Left lung (tissue), 10 donors: Measurements from ENCODE around the gene WNT2B. TPM values are rescaled to one million over a fixed set of nuclear protein-coding genes. Genes with fewer than 3 reads are reported as not detected.
A peak's percentile ranks its signal among the peaks of the same experiment; 100 is the strongest.

Source experiments
- ATAC-seq: fragments of 200-7000 bp; cut with Tn5 transposase; one replicate; pipeline ENCODE4 v1.9.1; 2020; ENCODE audit warnings: moderate library complexity
- DNase-seq, 4 donors: peaks; one replicate each; pipeline ENCODE4 v3.0.0-alpha.2; 2013 to 2020
- H3K27ac ChIP-seq, 2 donors: fragments of 200-600 bp; sonication (generic) in 1 of 2; one replicate each; pipeline versions ENCODE4 v1.5.0 to v1.8.0; 2020 to 2021
- H3K27me3 ChIP-seq, 2 donors: fragments of 200-600 bp; sonication (generic) in 1 of 2; one replicate each; pipeline versions ENCODE4 v1.5.0 to v1.8.0; 2020 to 2021
- H3K36me3 ChIP-seq, 2 donors: fragments of 200-600 bp; sonication (generic) in 1 of 2; one replicate each; pipeline versions ENCODE4 v1.5.0 to v1.8.0; 2020 to 2021
- H3K4me1 ChIP-seq, 2 donors: fragments of 200-600 bp; one replicate each; pipeline ENCODE4 v1.8.0; 2021
- H3K4me3 ChIP-seq, 2 donors: fragments of 200-600 bp; sonication (generic) in 1 of 2; one replicate each; pipeline versions ENCODE4 v1.5.0 to v1.8.0; 2020 to 2021; ENCODE audit warnings: mild to moderate bottlenecking in 1 of 2
- H3K9me3 ChIP-seq, 2 donors: fragments of 200-600 bp; sonication (generic) in 1 of 2; one replicate each; pipeline versions ENCODE4 v1.5.0 to v1.8.0; 2020 to 2021
- intact Hi-C, 2 donors: fragments of 100-400 bp; cut with DNase I; formaldehyde crosslinking; loops; one replicate each; pipeline versions ENCODE4 v1.11.2 to v1.14.2; 2022
- polyA plus RNA-seq, 6 donors: library from polyadenylated mRNA; unstranded; fragments of 120-200 nt; gene quantifications; one replicate each; pipeline ENCODE4 v1.2.1, GENCODE V29; 2013; ENCODE audit not compliant: insufficient read length in 6 of 6
- total RNA-seq, 2 donors: library from RNA; stranded (reverse); fragmentation: NEBNext Ultra II Directional; extraction: Animal tissue kit (Norgen Biotek cat#: 25700); gene quantifications; one replicate each; pipeline ENCODE4 v1.2.1, GENCODE V29; 2021
- TF ChIP-seq, protein P1 (sequence below), 2 donors: fragments of 200-600 bp; sonication (generic) in 1 of 2; IDR thresholded peaks; one replicate each; pipeline versions ENCODE4 v1.5.0 to v1.8.0; 2021; ENCODE audit warnings: antibody characterized with exemption in 2 of 2
- donor health status: DM: no; HTN: yes; CAD: no.
- donor health status: DM: no; HTN: no; CAD: no.

The WNT2B gene
- total and polyA plus RNA-seq, 8 donors = 3.6 to 6.1 (median 5.0) TPM

DNA sequence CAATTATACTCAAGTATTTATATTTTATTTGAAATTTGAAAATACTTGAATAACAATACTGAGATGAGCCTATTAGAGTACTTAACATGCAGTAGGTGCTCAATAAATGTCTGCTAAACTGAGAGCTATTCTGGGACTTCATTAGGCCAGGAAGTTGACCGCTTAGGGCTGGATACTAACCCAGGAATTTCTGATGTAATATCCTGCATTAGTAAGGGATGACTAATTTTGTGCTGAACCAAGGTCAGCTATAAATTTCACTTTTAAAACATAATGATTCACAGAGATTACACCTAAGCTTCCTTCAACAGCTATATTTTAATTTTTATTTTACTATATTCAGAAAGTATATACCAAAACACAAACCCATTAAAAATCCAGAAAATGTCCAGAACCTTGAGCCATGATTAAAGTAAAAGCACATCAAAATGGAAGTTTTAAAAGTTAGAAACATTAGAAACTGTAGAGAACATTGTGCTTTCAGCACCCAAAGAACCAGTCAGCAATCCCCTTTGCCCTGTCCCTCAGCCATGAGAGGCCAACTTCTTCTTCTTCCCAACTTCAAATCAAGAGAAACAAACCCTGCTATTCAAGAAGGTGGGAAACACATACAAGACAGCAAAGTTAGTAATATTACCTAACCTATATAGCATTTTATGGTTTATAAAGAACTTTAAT, 35.4 kb downstream of the WNT2B start:
- no peaks in the 10 kb centered on the region for H3K9me3 ChIP-seq
- TF ChIP-seq, protein P1, sequence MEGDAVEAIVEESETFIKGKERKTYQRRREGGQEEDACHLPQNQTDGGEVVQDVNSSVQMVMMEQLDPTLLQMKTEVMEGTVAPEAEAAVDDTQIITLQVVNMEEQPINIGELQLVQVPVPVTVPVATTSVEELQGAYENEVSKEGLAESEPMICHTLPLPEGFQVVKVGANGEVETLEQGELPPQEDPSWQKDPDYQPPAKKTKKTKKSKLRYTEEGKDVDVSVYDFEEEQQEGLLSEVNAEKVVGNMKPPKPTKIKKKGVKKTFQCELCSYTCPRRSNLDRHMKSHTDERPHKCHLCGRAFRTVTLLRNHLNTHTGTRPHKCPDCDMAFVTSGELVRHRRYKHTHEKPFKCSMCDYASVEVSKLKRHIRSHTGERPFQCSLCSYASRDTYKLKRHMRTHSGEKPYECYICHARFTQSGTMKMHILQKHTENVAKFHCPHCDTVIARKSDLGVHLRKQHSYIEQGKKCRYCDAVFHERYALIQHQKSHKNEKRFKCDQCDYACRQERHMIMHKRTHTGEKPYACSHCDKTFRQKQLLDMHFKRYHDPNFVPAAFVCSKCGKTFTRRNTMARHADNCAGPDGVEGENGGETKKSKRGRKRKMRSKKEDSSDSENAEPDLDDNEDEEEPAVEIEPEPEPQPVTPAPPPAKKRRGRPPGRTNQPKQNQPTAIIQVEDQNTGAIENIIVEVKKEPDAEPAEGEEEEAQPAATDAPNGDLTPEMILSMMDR (IDR thresholded peaks at IDR 0.05) = no peak
- no peak overlapping the region for H3K4me3 ChIP-seq
- peaks cover 0 to 4% of the 10 kb centered on the region in 2 donors for H3K4me1 ChIP-seq
- H3K27ac ChIP-seq = peak overlapping the region; percentile 30 to 72
- peak; percentile 82 for ATAC-seq
- intact Hi-C loops = no loop called here
- no peaks in the 10 kb centered on the region for H3K27me3 ChIP-seq
- DNase-seq = no peak
- H3K36me3 ChIP-seq = peaks cover 0 to 36% of the 10 kb centered on the region in 2 donors

DNA sequence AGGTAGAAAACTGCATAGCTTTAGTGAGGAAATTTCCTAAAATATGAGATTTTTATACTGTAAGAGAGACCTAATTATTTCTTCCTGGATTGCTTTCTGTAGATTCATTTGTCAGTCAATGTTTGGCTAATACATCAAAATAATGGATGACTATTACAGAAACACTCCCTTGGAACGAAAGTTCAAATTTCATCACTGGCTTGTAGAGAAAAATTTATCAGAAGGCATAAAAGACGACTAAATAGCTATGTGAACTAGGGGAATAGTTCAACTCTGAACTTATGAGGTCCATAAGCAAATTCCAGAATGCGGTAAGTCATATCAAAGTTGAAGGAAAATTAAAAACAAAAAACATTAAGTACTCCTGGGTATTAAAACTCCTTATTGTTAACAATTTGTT, 36.0 kb downstream of the WNT2B start:
- peaks cover 0 to 34% of the 10 kb centered on the region in 2 donors for H3K36me3 ChIP-seq
- no peak overlapping the region for H3K4me3 ChIP-seq
- TF ChIP-seq, protein P1 (IDR thresholded peaks at IDR 0.05) = no peak
- H3K27ac ChIP-seq = peak overlapping the region; percentile 30 to 72
- no peak for DNase-seq
- H3K27me3 ChIP-seq = no peaks in the 10 kb centered on the region
- H3K4me1 ChIP-seq = peaks cover 0 to 4% of the 10 kb centered on the region in 2 donors
- no peaks in the 10 kb centered on the region for H3K9me3 ChIP-seq
- ATAC-seq = no peak
- intact Hi-C loops = no loop called here

DNA sequence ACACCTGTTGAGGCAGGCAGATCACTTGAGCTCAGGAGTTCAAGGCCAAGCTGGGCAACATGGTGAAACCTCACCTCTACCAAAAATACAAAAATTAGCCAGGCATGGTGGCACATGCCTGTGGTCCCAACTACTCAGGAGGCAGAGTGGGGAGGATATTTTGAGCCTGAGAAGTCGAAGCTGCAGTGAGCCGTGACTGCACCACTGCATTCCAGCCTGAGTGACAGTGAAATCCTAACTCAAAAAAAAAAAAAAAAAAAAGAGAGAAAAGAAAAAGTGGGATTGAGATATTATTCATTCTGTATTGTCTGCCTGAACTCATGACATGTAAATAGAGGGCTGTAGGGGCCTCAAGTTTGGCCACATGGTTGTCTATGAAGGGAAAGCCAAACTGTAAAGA, 37.3 kb downstream of the WNT2B start:
- DNase-seq (no peak), ATAC-seq (no peak)
- intact Hi-C loops = no loop called here
- H3K36me3 ChIP-seq = peaks cover 0 to 24% of the 10 kb centered on the region in 2 donors
- H3K4me1 ChIP-seq = peaks cover 0 to 4% of the 10 kb centered on the region in 2 donors
- TF ChIP-seq, protein P1 (IDR thresholded peaks at IDR 0.05) = no peak
- H3K4me3 ChIP-seq = no peak overlapping the region
- H3K27me3 ChIP-seq = no peaks in the 10 kb centered on the region
- H3K27ac ChIP-seq = no peak overlapping the region
- H3K9me3 ChIP-seq = no peaks in the 10 kb centered on the region

DNA sequence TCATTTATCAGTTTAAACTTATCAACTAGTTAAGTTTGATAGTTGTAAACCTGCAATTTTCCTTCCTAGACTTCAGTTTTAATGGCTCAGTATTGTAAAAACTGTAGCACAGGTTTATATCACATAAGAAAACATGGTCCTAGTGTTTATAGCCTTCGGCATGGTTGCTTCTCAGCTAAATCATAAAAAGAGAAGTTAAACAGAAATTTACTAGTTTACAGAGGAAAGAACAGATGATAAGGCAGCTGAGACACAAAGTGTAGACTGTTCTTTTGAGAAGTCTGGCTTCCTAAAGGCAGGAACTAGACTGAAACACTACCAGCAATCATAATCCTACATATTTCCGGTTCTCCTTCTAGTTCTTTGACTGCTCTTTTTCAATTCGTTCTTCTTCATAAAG, 39.8 kb downstream of the WNT2B start:
- no peaks in the 10 kb centered on the region for H3K27me3 ChIP-seq
- no peak overlapping the region for H3K27ac ChIP-seq
- peaks cover 0 to 24% of the 10 kb centered on the region in 2 donors for H3K36me3 ChIP-seq
- H3K4me3 ChIP-seq = no peak overlapping the region
- no peaks in the 10 kb centered on the region for H3K9me3 ChIP-seq
- H3K4me1 ChIP-seq = peaks cover 0 to 4% of the 10 kb centered on the region in 2 donors
- no peak for DNase-seq
- TF ChIP-seq, protein P1 (IDR thresholded peaks at IDR 0.05) = no peak
- intact Hi-C loops = no loop called here
- ATAC-seq = no peak

DNA sequence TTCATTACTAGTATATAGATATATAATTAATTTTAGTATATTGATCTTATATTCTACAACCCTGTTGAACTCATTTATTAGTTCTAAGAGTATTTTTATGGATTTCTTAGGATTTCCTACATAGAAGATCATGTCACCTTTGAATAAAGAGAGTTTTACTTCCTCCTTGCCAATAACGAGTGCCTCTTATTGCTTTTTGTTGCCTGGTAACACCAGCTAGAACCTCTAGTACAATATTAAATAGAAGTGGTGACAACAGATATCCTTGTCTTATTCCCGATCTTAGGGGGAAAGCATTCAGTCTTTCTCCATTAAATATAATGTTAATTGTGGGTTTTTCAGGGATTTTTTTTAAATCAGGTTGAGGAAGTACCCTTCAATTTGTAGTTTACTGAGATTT, 40.8 kb downstream of the WNT2B start:
- intact Hi-C loops = no loop called here
- Histone ChIP-seq H3K27me3 (no peaks in the 10 kb centered on the region), H3K36me3 (peaks cover 0 to 24% of the 10 kb centered on the region in 2 donors), H3K4me1 (no peaks in the 10 kb centered on the region), H3K27ac (no peak overlapping the region), H3K4me3 (no peak overlapping the region), H3K9me3 (no peaks in the 10 kb centered on the region)
- DNase-seq (no peak), ATAC-seq (peak; percentile 60)
- TF ChIP-seq, protein P1 (IDR thresholded peaks at IDR 0.05) = no peak
